Panc1 (cell line): ENCODE measurements around the gene HIC2. TPM values are rescaled to one million over a fixed set of nuclear protein-coding genes. Genes with fewer than 3 reads are reported as not detected.
"Not testable (repeated sequence)": the region's sequence is repeated elsewhere in the genome, so short reads cannot be mapped to it uniquely, and the experiment has no call there.

Experiments used
- ATAC-seq: fragments of 200-7000 bp; cut with Tn5 transposase; 2 replicates; pipeline ENCODE4 v1.9.1; 2020; ENCODE audit warnings: mild to moderate bottlenecking, moderate library complexity
- BruUV-seq: library from RNA; stranded (reverse); fragments of 400-500 nt; replicated peaks from 2 replicates; lab custom pipeline; 2021; lab: Mats Ljungman, UMichigan
- CTCF ChIA-PET: fragments of 300-600 bp; sonication (Branson Sonifier 250); formaldehyde crosslinking; loops from one replicate; lab custom pipeline; 2022; ENCODE audit warnings: antibody characterized with exemption; lab: Charles Lee
- POLR2A ChIA-PET: fragments of 300-600 bp; sonication (Branson Sonifier 250); formaldehyde crosslinking; loops from one replicate; lab custom pipeline; 2022; ENCODE audit warnings: antibody characterized with exemption; lab: Charles Lee
- DNase-seq: peaks from one replicate; pipeline ENCODE4 v3.0.0-alpha.2; 2010; ENCODE audit warnings: low read depth, low spot score
- H3K27ac ChIP-seq: 2 replicates; pipeline ENCODE4 v1.5.1; 2011; ENCODE audit warnings: mild to moderate bottlenecking, low read length, inconsistent platforms
- H3K27me3 ChIP-seq: fragments of 200-500 bp; sonication (Bioruptor generic); 2 replicates; pipeline ENCODE4 v1.6.0; 2014; ENCODE audit warnings: low read length, inconsistent platforms; ENCODE audit not compliant: control insufficient read depth, insufficient read depth
- H3K36me3 ChIP-seq: fragments of 200-500 bp; sonication (Bioruptor generic); 2 replicates; pipeline ENCODE4 v1.5.1; 2014; ENCODE audit warnings: inconsistent platforms, mild to moderate bottlenecking, low read length, moderate library complexity; ENCODE audit not compliant: control insufficient read depth, insufficient read depth
- H3K4me1 ChIP-seq: 2 replicates; pipeline ENCODE4 v1.5.1; 2011; ENCODE audit warnings: inconsistent platforms, mild to moderate bottlenecking, low read length, moderate library complexity; ENCODE audit not compliant: control insufficient read depth, insufficient read depth
- H3K4me3 ChIP-seq, 2 experiments: 2 replicates each; pipeline ENCODE4 v1.5.1; 2011 to 2012; ENCODE audit warnings: low read depth in 2 of 2, low read length in 2 of 2, mild to moderate bottlenecking in 2 of 2, inconsistent platforms in 1 of 2, moderate library complexity in 1 of 2
- H3K9me3 ChIP-seq: fragments of 200-500 bp; sonication (Bioruptor generic); 2 replicates; pipeline ENCODE4 v1.5.1; 2014; ENCODE audit warnings: low read depth, mild to moderate bottlenecking, inconsistent platforms, low read length, moderate library complexity; ENCODE audit not compliant: control insufficient read depth, insufficient read depth
- in situ Hi-C: cut with HindIII; loops from 2 replicates; pipeline ENCODE4 v1.10.0; 2016; ENCODE audit warnings: low sequenced_read_pairs, low pct_unique_long_range_greater_than_20kb
- intact Hi-C: fragments of 100-400 bp; cut with micrococcal nuclease; formaldehyde crosslinking; loops from one replicate; pipeline ENCODE4 v1.10.0; 2022; ENCODE audit not compliant: unreplicated experiment
- total RNA-seq: library from RNA; stranded (reverse); gene quantifications from one replicate; pipeline ENCODE4 v1.2.1, GENCODE V29; 2021; ENCODE audit not compliant: unreplicated experiment

Gene HIC2
- total RNA-seq, 1 experiment from 2014 or later, result 7.3 TPM

GRCh38 chr22:21462672-21463071, 45.5 kb downstream of the HIC2 start:
- H3K36me3 ChIP-seq, H3K27ac ChIP-seq, H3K9me3 ChIP-seq, DNase-seq, in situ Hi-C loops, H3K4me1 ChIP-seq, intact Hi-C loops, H3K4me3 ChIP-seq, POLR2A ChIA-PET, CTCF ChIA-PET, BruUV-seq, H3K27me3 ChIP-seq: not testable (repeated sequence)
- 0 out of 2 replicates have a peak, but pooled peaks have one; percentile 67 for ATAC-seq

GRCh38 chr22:21467337-21468193, 50.4 kb downstream of the HIC2 start, which contains the start of gene TMEM191C:
Gene TMEM191C (plus strand): TSS chr22:21467387. CDS start chr22:21467460, 73 bp downstream.
- POLR2A ChIA-PET, H3K27ac ChIP-seq, DNase-seq, intact Hi-C loops, H3K36me3 ChIP-seq, BruUV-seq, H3K4me1 ChIP-seq, in situ Hi-C loops, H3K9me3 ChIP-seq, CTCF ChIA-PET, H3K27me3 ChIP-seq: not testable (repeated sequence)
- H3K4me3 ChIP-seq, result peak within 1 kb of the TSS; percentile 24 to 37
- peak; percentile 16 for ATAC-seq

- POLR2A ChIA-PET, result interaction anchor here (0.6 kb wide), 1 partner anchor 161 kb away, joined by 9 read pairs; the partner anchor contains the start of gene YDJC
- CTCF ChIA-PET, in situ Hi-C loops: not testable (repeated sequence)
These were observed 51.3 kb downstream of the HIC2 start for GRCh38 chr22:21468194-21469096.

GRCh38 chr22:21469097-21469994, 52.2 kb downstream of the HIC2 start:
- CTCF ChIA-PET, intact Hi-C loops: not testable (repeated sequence)
- ATAC-seq, result peak; percentile 20

More at GRCh38 chr22:21468194-21469096, 51.3 kb downstream of the HIC2 start:
- DNase-seq, result peak; percentile 60
- H3K27ac ChIP-seq, BruUV-seq, H3K4me1 ChIP-seq, H3K36me3 ChIP-seq, H3K9me3 ChIP-seq, intact Hi-C loops, H3K27me3 ChIP-seq: not testable (repeated sequence)
- peak overlapping the region; percentile 24 to 37 for H3K4me3 ChIP-seq
- ATAC-seq, result peak; percentile 93

GRCh38 chr22:21472984-21473383, 55.8 kb downstream of the HIC2 start:
- H3K4me1 ChIP-seq, intact Hi-C loops, ATAC-seq, DNase-seq, H3K9me3 ChIP-seq, CTCF ChIA-PET, H3K36me3 ChIP-seq, BruUV-seq, POLR2A ChIA-PET, in situ Hi-C loops, H3K4me3 ChIP-seq, H3K27ac ChIP-seq, H3K27me3 ChIP-seq: not testable (repeated sequence)

More at GRCh38 chr22:21469097-21469994, 52.2 kb downstream of the HIC2 start:
- POLR2A ChIA-PET, H3K36me3 ChIP-seq, DNase-seq, H3K27ac ChIP-seq, H3K9me3 ChIP-seq, BruUV-seq, H3K4me1 ChIP-seq, H3K4me3 ChIP-seq, H3K27me3 ChIP-seq, in situ Hi-C loops: not testable (repeated sequence)

- H3K27me3 ChIP-seq, intact Hi-C loops, BruUV-seq, POLR2A ChIA-PET, H3K4me1 ChIP-seq, ATAC-seq, CTCF ChIA-PET, H3K4me3 ChIP-seq, H3K36me3 ChIP-seq, H3K9me3 ChIP-seq, H3K27ac ChIP-seq, in situ Hi-C loops, DNase-seq: not testable (repeated sequence)
These were observed 56.5 kb downstream of the HIC2 start for GRCh38 chr22:21473664-21474063.
